C4-2B (cell line): ENCODE data around the gene SIL1.
"Not testable (repeated sequence)": the region's sequence is repeated elsewhere in the genome, so short reads cannot be mapped to it uniquely, and the experiment has no call there.

Experiments
- H3K27ac ChIP-seq: fragments of 450-650 bp; 2 replicates; pipeline ENCODE4 v1.5.1; 2017
- ZFX ChIP-seq: fragments of 450-650 bp; IDR thresholded peaks from 2 replicates; pipeline ENCODE4 v1.6.1; 2017
- TF ChIP-seq, protein P1 (sequence below): fragments of 450-650 bp; conservative IDR thresholded peaks from 2 replicates; pipeline ENCODE4 v1.5.1; 2017; ENCODE audit warnings: mild to moderate bottlenecking

SIL1 gene

DNA sequence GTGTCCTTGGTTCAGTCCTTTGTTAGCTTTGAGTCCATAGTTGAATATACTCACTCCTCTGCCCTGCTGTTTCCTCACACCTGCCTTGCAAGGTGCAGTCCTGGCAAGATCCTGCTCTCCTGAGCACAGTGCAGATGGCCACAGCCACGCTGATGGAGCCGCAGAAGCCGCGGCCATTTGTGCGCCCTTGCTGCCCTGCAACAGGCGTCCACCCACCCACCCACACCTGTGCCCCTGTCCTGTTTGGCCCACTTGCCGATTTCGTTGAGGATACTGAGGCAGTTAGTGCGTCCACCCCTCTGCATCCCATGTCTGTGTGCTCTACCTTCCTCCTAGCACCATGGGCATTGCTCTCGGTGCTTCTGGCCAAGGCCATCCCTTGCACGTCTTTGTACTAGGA is 271.9 kb downstream of the SIL1 start:
- H3K27ac ChIP-seq, result no peak overlapping the region
- no peak for TF ChIP-seq ZFX
- TF ChIP-seq, protein P1, sequence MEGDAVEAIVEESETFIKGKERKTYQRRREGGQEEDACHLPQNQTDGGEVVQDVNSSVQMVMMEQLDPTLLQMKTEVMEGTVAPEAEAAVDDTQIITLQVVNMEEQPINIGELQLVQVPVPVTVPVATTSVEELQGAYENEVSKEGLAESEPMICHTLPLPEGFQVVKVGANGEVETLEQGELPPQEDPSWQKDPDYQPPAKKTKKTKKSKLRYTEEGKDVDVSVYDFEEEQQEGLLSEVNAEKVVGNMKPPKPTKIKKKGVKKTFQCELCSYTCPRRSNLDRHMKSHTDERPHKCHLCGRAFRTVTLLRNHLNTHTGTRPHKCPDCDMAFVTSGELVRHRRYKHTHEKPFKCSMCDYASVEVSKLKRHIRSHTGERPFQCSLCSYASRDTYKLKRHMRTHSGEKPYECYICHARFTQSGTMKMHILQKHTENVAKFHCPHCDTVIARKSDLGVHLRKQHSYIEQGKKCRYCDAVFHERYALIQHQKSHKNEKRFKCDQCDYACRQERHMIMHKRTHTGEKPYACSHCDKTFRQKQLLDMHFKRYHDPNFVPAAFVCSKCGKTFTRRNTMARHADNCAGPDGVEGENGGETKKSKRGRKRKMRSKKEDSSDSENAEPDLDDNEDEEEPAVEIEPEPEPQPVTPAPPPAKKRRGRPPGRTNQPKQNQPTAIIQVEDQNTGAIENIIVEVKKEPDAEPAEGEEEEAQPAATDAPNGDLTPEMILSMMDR, result no peak

GRCh38 chr5:138925090-138925635 is 273.0 kb downstream of the SIL1 start:
- no peak for TF ChIP-seq ZFX
- TF ChIP-seq, protein P1, result no peak
- no peak overlapping the region for H3K27ac ChIP-seq

DNA sequence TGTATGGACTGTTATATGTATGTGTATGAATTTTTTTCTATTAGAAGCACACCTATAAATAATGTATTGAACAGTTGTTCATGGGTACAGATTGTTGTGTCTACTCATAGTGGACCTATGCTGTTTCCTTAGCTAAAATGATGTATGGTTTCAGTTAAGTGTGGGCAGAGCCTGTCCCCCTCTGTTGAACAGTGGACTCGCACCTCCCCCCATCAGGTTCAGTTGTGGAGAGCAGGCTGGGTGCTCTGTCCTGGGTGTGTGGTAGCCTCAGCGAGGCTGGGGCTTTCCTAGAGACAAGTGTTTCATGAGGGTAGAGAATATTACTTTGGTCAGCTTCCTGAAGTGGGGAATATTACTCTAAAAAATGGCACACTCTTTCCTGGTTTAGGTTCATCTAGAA is 275.7 kb downstream of the SIL1 start:
- TF ChIP-seq, protein P1, result no peak

DNA sequence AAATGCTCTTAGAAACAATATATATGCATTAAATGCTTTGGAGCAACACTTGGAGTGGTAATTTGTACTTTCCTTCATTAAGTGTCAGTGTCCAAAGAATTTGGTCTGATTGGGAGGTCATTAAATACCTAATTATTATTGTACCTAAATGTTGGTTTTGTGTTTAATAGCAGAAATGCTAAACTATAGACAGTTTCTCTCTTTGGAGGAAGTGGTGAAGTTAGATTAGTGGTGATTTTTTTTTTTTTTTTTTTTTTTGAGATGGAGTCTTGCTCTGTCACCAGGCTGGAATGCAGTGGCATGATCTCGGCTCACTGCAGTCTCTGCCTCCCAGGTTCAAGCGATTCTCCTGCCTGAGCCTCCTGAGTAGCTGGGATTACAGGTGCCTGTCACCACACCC is 276.8 kb downstream of the SIL1 start:
- not testable (repeated sequence) for H3K27ac ChIP-seq

More for the DNA sequence above, 275.7 kb downstream of the SIL1 start:
- H3K27ac ChIP-seq, result no peak overlapping the region

DNA sequence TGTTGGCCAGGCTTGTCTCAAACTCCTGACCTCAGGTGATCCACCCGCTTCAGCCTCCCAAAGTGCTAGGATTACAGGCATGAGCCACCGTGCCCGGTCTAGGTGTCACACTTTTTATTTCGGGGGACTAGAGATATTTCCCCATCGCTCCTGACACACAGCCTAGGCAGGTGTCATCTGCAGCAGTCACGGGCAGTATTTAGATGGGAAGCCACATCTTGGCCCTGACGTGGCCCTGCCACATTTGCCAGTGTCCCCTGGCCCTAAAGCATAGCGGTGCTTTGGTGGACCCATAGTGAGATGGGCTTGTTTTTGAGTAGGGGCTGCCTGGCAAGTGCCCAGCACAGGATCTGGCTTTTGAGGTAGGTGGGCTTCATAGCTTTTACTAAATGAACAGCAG is 278.0 kb downstream of the SIL1 start:
- no peak for TF ChIP-seq ZFX
- TF ChIP-seq, protein P1, result no peak
- no peak overlapping the region for H3K27ac ChIP-seq

DNA sequence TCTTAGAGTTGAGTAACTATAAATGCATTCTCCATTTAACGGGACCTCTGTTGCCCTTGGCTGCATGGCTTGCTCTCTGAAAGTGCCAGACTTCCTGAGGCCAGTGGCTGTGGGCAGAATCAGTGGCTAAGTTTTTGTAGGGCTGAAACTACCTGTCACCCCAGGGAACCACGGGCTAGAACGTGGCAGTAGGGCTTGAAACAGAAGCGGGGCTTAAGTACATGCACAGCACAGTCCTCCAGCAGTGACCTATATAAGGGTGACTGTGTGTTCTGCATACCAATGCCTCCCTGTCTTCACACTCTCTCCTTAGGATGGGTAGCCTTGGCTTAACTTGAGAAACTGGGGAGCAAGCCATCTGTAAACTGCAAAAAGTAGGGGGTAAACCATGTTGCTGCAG is 279.5 kb downstream of the SIL1 start:
- TF ChIP-seq, protein P1, result no peak
- no peak for TF ChIP-seq ZFX
- no peak overlapping the region for H3K27ac ChIP-seq

- no peak overlapping the region for H3K27ac ChIP-seq
- TF ChIP-seq ZFX, result no peak
- TF ChIP-seq, protein P1, result no peak
These were observed 283.8 kb downstream of the SIL1 start for GRCh38 chr5:138914338-138914737.

DNA sequence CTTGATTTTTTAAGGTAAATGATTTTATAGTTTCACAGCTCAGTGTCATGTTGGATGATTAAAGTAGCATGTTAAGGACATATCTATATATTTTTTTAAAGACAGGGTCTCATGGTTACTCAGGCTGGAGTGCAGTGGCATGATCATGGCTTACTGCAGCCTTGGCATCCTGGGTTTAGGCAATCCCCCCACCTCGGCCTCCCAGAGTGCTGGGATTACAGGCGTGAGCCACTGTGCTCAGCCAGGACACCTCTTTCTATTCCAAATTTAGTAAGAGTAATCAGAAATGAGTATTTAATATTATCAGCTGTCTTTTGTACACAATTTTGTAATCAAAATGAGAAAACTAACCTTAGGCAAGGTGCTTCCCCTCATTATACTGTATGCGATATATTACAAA is 284.4 kb downstream of the SIL1 start:
- TF ChIP-seq ZFX, result no peak
- TF ChIP-seq, protein P1, result no peak
- H3K27ac ChIP-seq, result no peak overlapping the region
